GM19025 (cell line): ENCODE results near the gene RB1.

Experiments used
- ATAC-seq: cut with Tn5 transposase; IDR thresholded peaks from one replicate; pipeline ENCODE4 v1.9.1; 2021; ENCODE audit warnings: mild to moderate bottlenecking, low read depth, moderate library complexity; ENCODE audit not compliant: unreplicated experiment

Gene RB1

DNA sequence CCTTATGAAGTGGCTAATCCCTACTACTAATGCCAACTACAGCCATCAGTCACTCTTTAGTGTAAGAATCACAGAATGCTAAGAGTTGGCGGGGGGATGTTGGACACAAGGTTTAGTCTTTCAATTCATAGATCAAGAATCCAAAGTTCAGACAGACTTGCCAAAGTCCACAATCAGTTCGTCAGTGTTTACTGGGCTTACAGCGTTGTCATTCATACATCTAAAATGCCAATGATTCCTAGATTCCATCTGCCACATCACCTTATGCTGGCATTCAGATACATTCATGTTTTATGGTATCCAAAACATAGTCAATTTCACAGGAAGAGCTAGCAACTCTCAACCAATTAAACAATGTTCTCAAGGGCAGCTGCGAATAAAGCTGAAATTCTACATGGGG lies 211.2 kb downstream of the RB1 start:
- no peak for ATAC-seq

DNA sequence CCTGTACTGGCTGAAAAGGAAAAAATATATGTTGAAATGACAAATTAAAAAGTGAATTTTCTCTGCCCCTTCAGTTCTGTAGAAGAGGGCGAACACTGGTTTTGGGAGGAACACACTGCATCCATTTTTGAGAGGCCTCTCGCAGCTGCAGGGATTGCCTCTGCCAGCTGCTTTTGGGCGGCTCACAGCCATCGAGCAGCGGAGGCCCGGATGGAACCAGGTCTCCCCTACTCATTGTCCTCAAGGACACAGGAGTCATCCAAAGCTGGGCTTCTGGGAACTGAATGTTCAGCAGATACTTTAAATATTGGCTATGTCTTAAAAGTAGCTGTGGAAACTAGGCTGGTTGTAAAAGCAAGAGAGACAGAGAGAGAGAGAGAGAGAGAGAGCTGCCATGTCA lies 212.2 kb downstream of the RB1 start:
- ATAC-seq = no peak

DNA sequence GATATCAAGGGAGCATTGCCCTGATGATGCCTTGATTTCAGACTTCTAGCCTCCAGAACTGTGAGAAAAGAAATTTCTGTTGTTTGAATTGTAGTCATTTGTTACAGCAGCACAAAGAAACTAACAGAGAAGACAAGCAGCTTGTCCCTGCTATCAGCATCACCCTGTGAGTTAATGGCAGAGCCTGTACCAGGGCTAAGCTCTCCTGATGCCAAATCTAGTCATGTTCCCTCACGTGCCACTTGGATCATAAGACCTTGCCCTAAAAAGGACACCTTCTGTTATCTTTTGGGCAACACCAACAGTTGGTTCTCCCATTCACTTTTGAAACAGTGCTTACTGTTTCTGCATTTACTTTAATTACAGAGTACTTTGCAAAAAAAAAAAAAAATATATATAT lies 214.5 kb downstream of the RB1 start:
- no peak for ATAC-seq

DNA sequence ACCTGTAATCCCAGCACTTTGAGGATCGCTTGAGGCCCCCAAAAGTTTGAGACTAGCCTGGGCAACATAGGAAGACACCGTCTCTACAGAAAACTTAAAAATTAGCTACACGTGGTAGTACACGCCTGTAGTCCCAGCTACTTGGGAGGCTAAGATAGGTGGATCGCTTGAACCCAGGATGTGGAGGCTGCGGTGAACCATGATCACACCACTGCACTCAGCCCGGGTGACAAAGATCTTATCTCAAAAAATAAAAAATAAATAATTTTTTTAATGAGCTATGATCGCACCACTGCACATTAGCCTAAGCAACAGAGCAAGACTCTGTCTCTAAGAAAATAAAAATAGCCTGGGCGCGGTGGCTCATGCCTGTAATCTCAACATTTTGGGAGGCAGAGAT lies 222.7 kb downstream of the RB1 start:
- ATAC-seq = no peak

DNA sequence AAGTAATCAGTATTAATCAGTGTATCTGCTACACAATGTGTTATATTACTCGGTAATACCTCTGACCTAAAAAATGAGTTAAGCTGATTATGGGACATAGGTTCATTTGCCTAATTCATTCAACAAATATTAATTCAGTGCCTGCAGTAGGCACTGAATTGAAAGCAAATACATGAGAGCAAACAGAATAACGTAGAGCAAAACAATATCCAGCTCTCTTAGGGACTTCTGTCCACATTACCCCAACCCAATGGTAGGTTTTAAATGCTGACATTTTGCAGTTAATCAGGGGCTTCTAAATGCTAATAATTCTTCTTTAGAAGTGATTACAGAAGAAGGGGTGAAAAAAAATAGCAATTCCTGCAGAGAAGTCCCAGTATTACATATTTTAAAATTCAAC lies 224.4 kb downstream of the RB1 start:
- no peak for ATAC-seq

DNA sequence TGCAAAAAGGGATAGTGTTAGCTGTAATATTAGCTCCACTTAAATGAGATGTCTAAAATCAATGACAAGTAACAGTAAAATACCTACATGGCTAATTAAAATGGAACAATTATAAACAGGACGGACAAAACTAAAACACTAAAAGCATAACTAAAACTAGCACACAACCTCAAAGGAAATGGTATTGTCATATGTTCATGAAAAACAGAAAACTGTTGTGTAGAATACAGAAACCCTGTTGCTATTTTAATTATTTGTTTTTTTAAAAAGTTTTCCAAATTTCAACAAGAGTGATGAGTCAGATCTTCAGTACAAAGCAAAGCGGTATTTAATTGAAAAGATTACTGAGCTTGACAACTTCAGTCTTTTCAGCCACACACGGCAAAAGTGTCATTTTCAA lies 225.2 kb downstream of the RB1 start:
- no peak for ATAC-seq

DNA sequence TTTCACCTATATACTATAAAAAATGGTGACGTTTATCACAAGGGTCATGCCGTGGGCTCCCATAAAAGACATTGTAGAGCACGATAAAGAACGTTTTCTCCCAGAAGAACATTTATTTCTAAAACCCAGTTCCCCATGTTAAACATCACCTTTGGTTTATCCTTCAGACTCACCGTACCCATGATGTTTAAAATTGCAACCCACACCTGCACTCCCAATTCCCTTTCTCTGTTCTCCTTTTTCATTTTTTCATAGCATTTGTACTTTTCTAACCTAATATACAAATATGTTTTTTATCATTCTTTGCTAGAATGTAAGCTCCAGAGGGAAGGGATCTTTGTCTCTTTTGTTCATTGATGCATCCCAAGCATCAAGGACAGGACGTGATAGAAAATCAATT lies 227.3 kb downstream of the RB1 start:
- no peak for ATAC-seq
